SK-N-SH (cell line): ENCODE data around the gene ARMC7. TPM values are rescaled to one million over a fixed set of nuclear protein-coding genes. Genes with fewer than 3 reads are reported as not detected.

Source experiments
- CTCF ChIA-PET: fragments of 300-600, 350-600 bp; formaldehyde crosslinking; extraction: SDS; loops from one replicate; lab custom pipeline; 2021; lab: Yijun Ruan, JAX
- POLR2A ChIA-PET: fragments of 350-600 bp; sonication (Branson Sonifier 250); formaldehyde crosslinking; extraction: SDS; loops from one replicate; lab custom pipeline; 2020; ENCODE audit warnings: antibody characterized with exemption, inconsistent platforms; lab: Yijun Ruan, JAX
- DNase-seq: peaks from one replicate; pipeline ENCODE4 v3.0.0; 2012
- H2AFZ ChIP-seq: fragments of 200-600 bp; sonication (generic); 2 replicates; pipeline ENCODE4 v1.8.1; 2016; ENCODE audit warnings: antibody characterized with exemption, mild to moderate bottlenecking, low read depth
- H3F3A ChIP-seq: fragments of 200-600 bp; sonication (generic); replicated peaks from 2 replicates; pipeline ENCODE3; 2016; ENCODE audit warnings: antibody characterized with exemption, mild to moderate bottlenecking; ENCODE audit not compliant: insufficient read depth
- H3K27ac ChIP-seq, 2 experiments: fragments of 200-500 bp in 1 of 2; fragments of 200-600 bp in 1 of 2; sonication (Bioruptor generic) in 1 of 2; sonication (generic), shearing (Covaris generic) in 1 of 2; 2 replicates each; pipeline versions ENCODE4 v1.5.1 to v1.6.1; 2014 to 2016; ENCODE audit warnings: low read depth in 2 of 2, inconsistent platforms in 1 of 2, low read length in 1 of 2, mild to moderate bottlenecking in 1 of 2, mixed read lengths in 1 of 2
- H3K27me3 ChIP-seq: fragments of 200-600 bp; sonication (generic), shearing (Covaris generic); 2 replicates; pipeline ENCODE4 v1.6.1; 2016; ENCODE audit warnings: mixed run types; ENCODE audit not compliant: insufficient read depth
- H3K36me3 ChIP-seq, 2 experiments: fragments of 200-500 bp in 1 of 2; fragments of 200-600 bp in 1 of 2; sonication (Bioruptor generic) in 1 of 2; sonication (generic) in 1 of 2; replicated peaks in 1 of 2; 2 replicates each; pipeline versions ENCODE3 to v1.5.1; 2014 to 2016; ENCODE audit warnings: low read length in 1 of 2, mild to moderate bottlenecking in 1 of 2; ENCODE audit not compliant: insufficient read depth in 2 of 2, control insufficient read depth in 1 of 2
- H3K4me1 ChIP-seq, 2 experiments: fragments of 200-500 bp in 1 of 2; fragments of 200-600 bp in 1 of 2; sonication (Bioruptor generic) in 1 of 2; sonication (generic), shearing (Covaris generic) in 1 of 2; 2 replicates each; pipeline versions ENCODE4 v1.5.1 to v1.6.1; 2014 to 2016; ENCODE audit warnings: low read depth in 1 of 2, low read length in 1 of 2, mixed run types in 1 of 2; ENCODE audit not compliant: insufficient read depth in 2 of 2, control insufficient read depth in 1 of 2
- H3K4me2 ChIP-seq: fragments of 200-600 bp; sonication (generic), shearing (Covaris generic); 2 replicates; pipeline ENCODE4 v1.6.1; 2017; ENCODE audit warnings: mixed run types
- H3K4me3 ChIP-seq, 2 experiments: fragments of 200-500 bp in 1 of 2; fragments of 200-600 bp in 1 of 2; sonication (Bioruptor generic) in 1 of 2; sonication (generic), shearing (Covaris generic) in 1 of 2; 2 replicates each; pipeline versions ENCODE4 v1.5.1 to v1.8.1; 2014 to 2016; ENCODE audit warnings: low read depth in 2 of 2, inconsistent platforms in 1 of 2, low read length in 1 of 2, mild to moderate bottlenecking in 1 of 2, mixed read lengths in 1 of 2, moderate library complexity in 1 of 2
- H3K79me2 ChIP-seq: fragments of 200-600 bp; sonication (generic); 2 replicates; pipeline ENCODE4 v1.8.1; 2017; ENCODE audit warnings: mild to moderate bottlenecking; ENCODE audit not compliant: insufficient read depth
- H3K9ac ChIP-seq: fragments of 200-600 bp; sonication (generic); 2 replicates; pipeline ENCODE4 v1.6.1; 2017; ENCODE audit warnings: mixed run types
- H3K9me2 ChIP-seq: fragments of 200-600 bp; sonication (generic); 2 replicates; pipeline ENCODE4 v1.6.1; 2017; ENCODE audit warnings: mixed run types
- H3K9me3 ChIP-seq: fragments of 200-600 bp; sonication (generic); 2 replicates; pipeline ENCODE4 v1.6.1; 2017; ENCODE audit warnings: mixed run types, mild to moderate bottlenecking, moderate library complexity
- H4K20me1 ChIP-seq: fragments of 200-600 bp; sonication (generic); 2 replicates; pipeline ENCODE4 v1.6.1; 2017; ENCODE audit warnings: mild to moderate bottlenecking, mixed run types; ENCODE audit not compliant: insufficient read depth
- CTCF ChIP-seq: fragments of 200-600 bp; sonication (generic); IDR thresholded peaks from 2 replicates; pipeline ENCODE4 v1.6.1; 2017; ENCODE audit warnings: antibody characterized with exemption, mild to moderate bottlenecking, moderate library complexity
- EZH2phosphoT487 ChIP-seq: fragments of 200-600 bp; sonication (generic); IDR thresholded peaks from 2 replicates; pipeline ENCODE4 v1.6.1; 2017; ENCODE audit warnings: low read depth, mixed run types, mild to moderate bottlenecking, antibody characterized with exemption, moderate library complexity, borderline replicate concordance
- FOXM1 ChIP-seq: IDR thresholded peaks from 2 replicates; pipeline ENCODE4 v1.4.0; 2012; ENCODE audit warnings: low read depth, mild to moderate bottlenecking
- JUND ChIP-seq: IDR thresholded peaks from 2 replicates; pipeline ENCODE4 v1.4.0; 2012
- MEF2A ChIP-seq: IDR thresholded peaks from 2 replicates; pipeline ENCODE4 v1.4.0; 2012; ENCODE audit warnings: low read depth, borderline replicate concordance
- MXI1 ChIP-seq: IDR thresholded peaks from 2 replicates; pipeline ENCODE4 v1.6.1; 2012; ENCODE audit warnings: mild to moderate bottlenecking, low read depth, low read length, improper control_type of control experiment
- NRF1 ChIP-seq: IDR thresholded peaks from 2 replicates; pipeline ENCODE4 v1.6.1; 2012; ENCODE audit warnings: low read depth, mild to moderate bottlenecking, low read length
- PBX3 ChIP-seq: IDR thresholded peaks from 2 replicates; pipeline ENCODE4; 2012
- RAD21 ChIP-seq: IDR thresholded peaks from 2 replicates; pipeline ENCODE4 v1.6.1; 2012; ENCODE audit warnings: mild to moderate bottlenecking, low read length
- REST ChIP-seq: IDR thresholded peaks from 2 replicates; pipeline ENCODE4 v1.6.1; 2012; ENCODE audit warnings: mild to moderate bottlenecking, low read depth, low read length, moderate library complexity
- RXRA ChIP-seq: IDR thresholded peaks from 2 replicates; pipeline ENCODE4 v1.4.0; 2012; ENCODE audit warnings: low read depth, mild to moderate bottlenecking, borderline replicate concordance
- SIN3A ChIP-seq: IDR thresholded peaks from 2 replicates; pipeline ENCODE4 v1.6.1; 2012; ENCODE audit warnings: low read depth, mild to moderate bottlenecking, low read length, moderate library complexity, borderline replicate concordance
- TAF1 ChIP-seq: IDR thresholded peaks from 2 replicates; pipeline ENCODE4 v1.6.1; 2012; ENCODE audit warnings: low read depth, mild to moderate bottlenecking, low read length, moderate library complexity, borderline replicate concordance
- TEAD4 ChIP-seq: IDR thresholded peaks from 2 replicates; pipeline ENCODE4 v1.4.0; 2012; ENCODE audit warnings: mild to moderate bottlenecking, borderline replicate concordance; ENCODE audit not compliant: insufficient read depth
- WGBS: methylation state at CpG from one replicate; pipeline ENCODE4 v1.1.6; 2017; ENCODE audit warnings: low lambda C conversion rate; 5-methylcytosine and 5-hydroxymethylcytosine counted together
- polyA plus RNA-seq, 3 experiments: library from polyadenylated mRNA; depleted of rRNA; stranded (reverse); fragments of >200 nt; gene quantifications; 2 replicates each; pipeline ENCODE4 v1.2.3, GENCODE V29; 2012

Gene ARMC7
- polyA plus RNA-seq, 1 of the 3 experiments (the other 2 are of a cell fraction) = 10.8 TPM

GRCh38 chr17:75176625-75177024 is 66.9 kb downstream of the ARMC7 start:
- Histone ChIP-seq H4K20me1 (peaks cover 82% of the 10 kb centered on the region), H3K36me3 (peaks cover 24 to 88% of the 10 kb centered on the region in 2 experiments), H3K9me3 (no peaks in the 10 kb centered on the region), H3K9ac (no peak overlapping the region), H3K4me1 (peaks cover 0 to 6% of the 10 kb centered on the region in 2 experiments; a peak in 1 of 4 replicates), H3F3A (peaks cover 30% of the 10 kb centered on the region), H2AFZ (no peak overlapping the region), H3K79me2 (peaks cover 100% of the 10 kb centered on the region), H3K9me2 (no peaks in the 10 kb centered on the region), H3K27ac (no peak overlapping the region), H3K4me2 (no peak overlapping the region), H3K27me3 (no peaks in the 10 kb centered on the region), H3K4me3 (no peak overlapping the region)
- 94% methylated on average over 5 of the region's 5 CpGs for WGBS
- no peak for DNase-seq
- CTCF ChIA-PET = interaction anchor here (0.7 to 9.9 kb wide), 6 partner anchors 9 to 94 kb away, joined by 3 to 107 read pairs (median 4); partner anchors contain the start of gene MIF4GD
- POLR2A ChIA-PET = no interaction called here
- TF ChIP-seq REST = no peak
- TF ChIP-seq JUND = no peak
- no peak for TF ChIP-seq RAD21
- no peak for TF ChIP-seq TEAD4
- no peak for TF ChIP-seq MEF2A
- no peak for TF ChIP-seq TAF1
- no peak for TF ChIP-seq CTCF
- TF ChIP-seq EZH2phosphoT487 = no peak
- no peak for TF ChIP-seq NRF1
- TF ChIP-seq SIN3A = no peak
- no peak for TF ChIP-seq MXI1
- no peak for TF ChIP-seq PBX3
- TF ChIP-seq RXRA = no peak
- no peak for TF ChIP-seq FOXM1
